A549 (cell line): ENCODE results near the gene SLC17A7. TPM values are rescaled to one million over a fixed set of nuclear protein-coding genes. Genes with fewer than 3 reads are reported as not detected.

Experiments used
- ATAC-seq, 2 experiments: fragments of 200-7000 bp in 1 of 2; fragments of >200 bp in 1 of 2; cut with Nextera tagmentation in 1 of 2; cut with Tn5 transposase in 1 of 2; 3 replicates each; pipeline versions ENCODE4 v1.8.0 to v1.9.1; 2018 to 2020; ENCODE audit warnings: mild to moderate bottlenecking in 1 of 2, moderate library complexity in 1 of 2
- CTCF ChIA-PET: fragments of 300-600 bp; sonication (Branson Sonifier 250); formaldehyde crosslinking; extraction: SDS; loops from one replicate; lab custom pipeline; 2021; ENCODE audit warnings: antibody characterized with exemption, inconsistent platforms; lab: Yijun Ruan, JAX
- POLR2A ChIA-PET: fragments of 350-600 bp; formaldehyde crosslinking; extraction: SDS; loops from one replicate; lab custom pipeline; 2021; ENCODE audit warnings: antibody characterized with exemption, inconsistent platforms; lab: Yijun Ruan, JAX
- DNase-seq, 2 experiments: peaks; one replicate each; pipeline versions ENCODE4 v3.0.0 to v3.0.0-alpha.2; 2011 to 2016; ENCODE audit warnings: low read depth in 1 of 2, low spot score in 1 of 2
- FAIRE-seq: peaks from 2 replicates; lab custom pipeline; 2011; peaks lifted over from hg19 to GRCh38; lab: Jason Lieb, UNC
- H3K27ac ChIP-seq, 2 experiments: fragments of >200 bp; sonication (Bioruptor Twin); formaldehyde crosslinking; 3 replicates each; pipeline ENCODE4 v1.5.1; 2016 to 2017
- H3K4me1 ChIP-seq: fragments of >200 bp; sonication (Bioruptor Twin); formaldehyde crosslinking; 3 replicates; pipeline ENCODE4 v1.6.1; 2016
- H3K4me2 ChIP-seq: fragments of >200 bp; sonication (Bioruptor Twin); formaldehyde crosslinking; 3 replicates; pipeline ENCODE4 v1.6.1; 2016
- H3K4me3 ChIP-seq: fragments of >200 bp; sonication (Bioruptor Twin); formaldehyde crosslinking; 3 replicates; pipeline ENCODE4 v1.5.1; 2016
- H3K9me3 ChIP-seq: fragments of >200 bp; sonication (Bioruptor Twin); formaldehyde crosslinking; 3 replicates; pipeline ENCODE4 v1.6.1; 2016
- CTCF ChIP-seq: fragments of >200 bp; sonication (Bioruptor Twin); formaldehyde crosslinking; IDR thresholded peaks from 3 replicates; pipeline ENCODE4 v1.5.1; 2016
- EHMT2 ChIP-seq: fragments of 200-600 bp; sonication (generic); IDR thresholded peaks from 2 replicates; pipeline ENCODE4 v1.6.1; 2016; ENCODE audit warnings: antibody characterized with exemption, low read depth, mild to moderate bottlenecking, moderate library complexity
- ELK1 ChIP-seq: fragments of 150-350 bp; IDR thresholded peaks from 2 replicates; pipeline ENCODE4 v1.6.1; 2014; ENCODE audit warnings: low read depth, mild to moderate bottlenecking, low read length
- ESRRA ChIP-seq: fragments of 150-350 bp; IDR thresholded peaks from 2 replicates; pipeline ENCODE4 v1.6.1; 2014; ENCODE audit warnings: mild to moderate bottlenecking, low read length, borderline replicate concordance
- FOSB ChIP-seq: fragments of 250-450 bp; sonication (Bioruptor Pico); IDR thresholded peaks from 2 replicates; pipeline ENCODE4 v1.5.0; 2020; ENCODE audit warnings: mild to moderate bottlenecking, moderate library complexity
- GATA3 ChIP-seq: IDR thresholded peaks from 2 replicates; pipeline ENCODE4 v1.6.1; 2012; ENCODE audit warnings: borderline replicate concordance
- JUN ChIP-seq, 2 experiments: fragments of >200 bp; sonication (Bioruptor Twin); formaldehyde crosslinking; IDR thresholded peaks; 2 replicates in 1 of 2; 3 replicates in 1 of 2; pipeline ENCODE4 v1.6.1; 2016 to 2017
- KDM5A ChIP-seq: fragments of 200-600 bp; sonication (generic); IDR thresholded peaks from 2 replicates; pipeline ENCODE4 v1.6.1; 2016; ENCODE audit warnings: antibody characterized with exemption, mild to moderate bottlenecking
- MYC ChIP-seq: IDR thresholded peaks from 2 replicates; pipeline ENCODE4 v1.6.1; 2012; ENCODE audit warnings: mild to moderate bottlenecking, inconsistent platforms, low read length, improper control_type of control experiment, borderline replicate concordance
- PBX3 ChIP-seq: IDR thresholded peaks from 2 replicates; pipeline ENCODE4 v1.6.1; 2012
- PHF8 ChIP-seq: fragments of 200-600 bp; sonication (generic); IDR thresholded peaks from 2 replicates; pipeline ENCODE4 v1.6.1; 2016; ENCODE audit warnings: low read depth, mild to moderate bottlenecking, antibody characterized with exemption, moderate library complexity, borderline replicate concordance
- POLR2A ChIP-seq: IDR thresholded peaks from 2 replicates; pipeline ENCODE4 v1.6.1; 2012; ENCODE audit warnings: mild to moderate bottlenecking, low read length
- RARB ChIP-seq: fragments of 250-450 bp; sonication (Bioruptor Pico); IDR thresholded peaks from 2 replicates; pipeline ENCODE4 v1.8.0; 2021; ENCODE audit warnings: mild to moderate bottlenecking, moderate library complexity
- RCOR1 ChIP-seq: fragments of 150-350 bp; IDR thresholded peaks from 2 replicates; pipeline ENCODE4 v1.6.1; 2014; ENCODE audit warnings: antibody characterized with exemption, low read length, low read depth
- REST ChIP-seq: fragments of 200-600 bp; sonication (generic); IDR thresholded peaks from 2 replicates; pipeline ENCODE4 v1.6.1; 2016; ENCODE audit warnings: antibody characterized with exemption, mild to moderate bottlenecking, moderate library complexity
- USF2 ChIP-seq: fragments of 450-650 bp; IDR thresholded peaks from 2 replicates; pipeline ENCODE4 v1.6.1; 2014; ENCODE audit warnings: antibody characterized with exemption
- WGBS: methylation state at CpG from one replicate; pipeline ENCODE4 v1.1.6; 2017; ENCODE audit errors: missing lambda C conversion rate; 5-methylcytosine and 5-hydroxymethylcytosine counted together
- polyA plus RNA-seq, 4 experiments: library from polyadenylated mRNA; depleted of rRNA in 3 of 4; stranded (reverse); fragments of >200 nt; fragmentation: RNase III in 1 of 4; extraction: RNeasy Plus Mini Kit Qiagen cat#74134 plus additional on column Dnase treatment in 1 of 4; gene quantifications; 2 replicates in 3 of 4; 3 replicates in 1 of 4; pipeline ENCODE4 v1.2.3, GENCODE V29; 2011 to 2017

SLC17A7 gene
- polyA plus RNA-seq, 2 of the 4 experiments (the other 2 are of a cell fraction), result 0.39 to 0.48 TPM

GRCh38 chr19:49430172-49430677 lies 11.1 kb downstream of the SLC17A7 start:
- ChIA-PET POLR2A (no interaction called here), CTCF (interaction anchor here (0.7 to 13.8 kb wide), 9 partner anchors 9 to 204 kb away, joined by 3 to 141 read pairs (median 5); partner anchors contain the start of gene FLT3LG)
- Histone ChIP-seq H3K9me3 (no peaks in the 10 kb centered on the region; the same call in 2 of the 3 replicates), H3K4me3 (no peak overlapping the region), H3K4me2 (no peak overlapping the region), H3K4me1 (peaks cover 23% of the 10 kb centered on the region), H3K27ac (no peak overlapping the region)
- DNase-seq (peak in 1 of 2 experiments; percentile 64), ATAC-seq (0 out of 6 replicates have a peak, but pooled peaks have one; percentile 6 to 17), FAIRE-seq (no peak)
- WGBS, result 74% methylated on average over 9 of the region's 9 CpGs
- TF ChIP-seq EHMT2 (no peak), RARB (no peak), USF2 (no peak), ESRRA (no peak), CTCF (no peak), MYC (no peak), POLR2A (no peak), PBX3 (no peak), FOSB (CRISPR knock-in tag) (no peak), PHF8 (no peak), REST (no peak), GATA3 (no peak), ELK1 (no peak), KDM5A (no peak), JUN (IDR thresholded peaks at IDR 0.05) (no peak), RCOR1 (no peak)
